Measurements from ENCODE around the gene PLXNB1. TPM values are rescaled to one million over a fixed set of nuclear protein-coding genes. Genes with fewer than 3 reads are reported as not detected.

The PLXNB1 gene
- total and polyA plus RNA-seq, 10 of the 15 experiments (the other 5 are each of a cell fraction or from before 2014, with no cell fraction given): 0.18 to 15.1 (median 5.3) TPM

DNA sequence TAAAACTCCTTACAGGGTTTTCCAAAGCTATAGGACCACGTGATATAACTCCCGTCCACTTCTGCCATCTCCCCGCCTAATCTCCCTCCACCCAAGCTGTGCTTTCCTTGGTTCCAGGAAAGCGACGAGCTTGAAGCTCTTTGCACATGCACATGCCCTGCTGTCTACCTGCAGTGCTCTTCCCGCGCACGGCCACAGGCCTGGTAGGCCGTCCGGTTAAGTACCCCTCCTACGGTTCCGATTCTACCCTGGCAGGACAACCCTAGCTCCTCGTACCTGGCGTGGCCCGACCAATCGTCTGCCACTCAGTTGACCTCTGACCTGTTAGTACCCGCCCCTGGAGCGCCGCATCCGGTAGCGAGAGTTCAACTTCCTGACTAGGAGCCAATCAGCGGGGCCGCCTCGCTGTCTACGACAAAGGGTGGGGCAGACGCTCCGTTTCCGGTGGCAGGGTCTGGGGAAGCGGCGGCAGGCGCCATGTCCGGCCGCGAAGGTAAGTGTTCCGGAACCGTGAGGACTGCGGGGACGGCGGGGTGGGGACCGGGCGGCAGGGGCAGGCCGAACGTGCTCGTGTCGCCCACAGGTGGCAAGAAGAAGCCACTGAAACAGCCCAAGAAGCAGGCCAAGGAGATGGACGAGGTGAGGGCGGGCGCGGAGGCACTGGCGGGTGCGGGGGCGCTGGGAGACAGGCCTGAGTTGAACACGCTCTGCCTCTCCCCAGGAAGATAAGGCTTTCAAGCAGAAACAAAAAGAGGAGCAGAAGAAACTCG is 10.1 kb upstream of the PLXNB1 start, which contains the start of the genes CCDC51 and TMA7 (continued):
- TF ChIP-seq ZBTB11 (CRISPR knock-in tag; IDR thresholded peaks at IDR 0.05) (no peak), HCFC1 (IDR thresholded peaks at IDR 0.05; ENCODE audit: low read length) (peak; percentile 63), ZZZ3 (IDR thresholded peaks at IDR 0.05; ENCODE audit: control insufficient read depth, insufficient read length, low read depth) (no peak), PAX8 (IDR thresholded peaks at IDR 0.05) (no peak), ZBTB33 (IDR thresholded peaks at IDR 0.05) (no peak), TARDBP (IDR thresholded peaks at IDR 0.05; ENCODE audit: borderline replicate concordance) (no peak), CBFB (IDR thresholded peaks at IDR 0.05; ENCODE audit: low read depth) (peak; percentile 50; the same call in 1 of the 2 replicates), WRNIP1 (IDR thresholded peaks at IDR 0.05; ENCODE audit: borderline replicate concordance, low read depth, low read length) (0 out of 2 replicates have a peak, but pooled peaks have one; percentile 46), STAT1 (conservative IDR thresholded peaks at IDR 0.05) (no peak), NFYB (IDR thresholded peaks at IDR 0.05; ENCODE audit: insufficient read depth, low read depth, low read length) (peak; percentile 90), ATF7 (IDR thresholded peaks at IDR 0.05; ENCODE audit: low read depth) (no peak), FOS (IDR thresholded peaks at IDR 0.05; ENCODE audit: borderline replicate concordance, extremely low read depth, insufficient read length) (no peak), MXI1 (IDR thresholded peaks at IDR 0.05; ENCODE audit: low read depth, low read length) (peak; percentile 89), TCF7 (IDR thresholded peaks at IDR 0.05; ENCODE audit: borderline replicate concordance) (no peak), CHD2 (IDR thresholded peaks at IDR 0.05; ENCODE audit: borderline replicate concordance, low read depth, low read length) (peak; percentile 84)
- TF ChIP-seq, protein P1, sequence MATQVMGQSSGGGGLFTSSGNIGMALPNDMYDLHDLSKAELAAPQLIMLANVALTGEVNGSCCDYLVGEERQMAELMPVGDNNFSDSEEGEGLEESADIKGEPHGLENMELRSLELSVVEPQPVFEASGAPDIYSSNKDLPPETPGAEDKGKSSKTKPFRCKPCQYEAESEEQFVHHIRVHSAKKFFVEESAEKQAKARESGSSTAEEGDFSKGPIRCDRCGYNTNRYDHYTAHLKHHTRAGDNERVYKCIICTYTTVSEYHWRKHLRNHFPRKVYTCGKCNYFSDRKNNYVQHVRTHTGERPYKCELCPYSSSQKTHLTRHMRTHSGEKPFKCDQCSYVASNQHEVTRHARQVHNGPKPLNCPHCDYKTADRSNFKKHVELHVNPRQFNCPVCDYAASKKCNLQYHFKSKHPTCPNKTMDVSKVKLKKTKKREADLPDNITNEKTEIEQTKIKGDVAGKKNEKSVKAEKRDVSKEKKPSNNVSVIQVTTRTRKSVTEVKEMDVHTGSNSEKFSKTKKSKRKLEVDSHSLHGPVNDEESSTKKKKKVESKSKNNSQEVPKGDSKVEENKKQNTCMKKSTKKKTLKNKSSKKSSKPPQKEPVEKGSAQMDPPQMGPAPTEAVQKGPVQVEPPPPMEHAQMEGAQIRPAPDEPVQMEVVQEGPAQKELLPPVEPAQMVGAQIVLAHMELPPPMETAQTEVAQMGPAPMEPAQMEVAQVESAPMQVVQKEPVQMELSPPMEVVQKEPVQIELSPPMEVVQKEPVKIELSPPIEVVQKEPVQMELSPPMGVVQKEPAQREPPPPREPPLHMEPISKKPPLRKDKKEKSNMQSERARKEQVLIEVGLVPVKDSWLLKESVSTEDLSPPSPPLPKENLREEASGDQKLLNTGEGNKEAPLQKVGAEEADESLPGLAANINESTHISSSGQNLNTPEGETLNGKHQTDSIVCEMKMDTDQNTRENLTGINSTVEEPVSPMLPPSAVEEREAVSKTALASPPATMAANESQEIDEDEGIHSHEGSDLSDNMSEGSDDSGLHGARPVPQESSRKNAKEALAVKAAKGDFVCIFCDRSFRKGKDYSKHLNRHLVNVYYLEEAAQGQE (IDR thresholded peaks at IDR 0.05; ENCODE audit: low read depth, low read length): no peak
- TF ChIP-seq, protein P2, sequence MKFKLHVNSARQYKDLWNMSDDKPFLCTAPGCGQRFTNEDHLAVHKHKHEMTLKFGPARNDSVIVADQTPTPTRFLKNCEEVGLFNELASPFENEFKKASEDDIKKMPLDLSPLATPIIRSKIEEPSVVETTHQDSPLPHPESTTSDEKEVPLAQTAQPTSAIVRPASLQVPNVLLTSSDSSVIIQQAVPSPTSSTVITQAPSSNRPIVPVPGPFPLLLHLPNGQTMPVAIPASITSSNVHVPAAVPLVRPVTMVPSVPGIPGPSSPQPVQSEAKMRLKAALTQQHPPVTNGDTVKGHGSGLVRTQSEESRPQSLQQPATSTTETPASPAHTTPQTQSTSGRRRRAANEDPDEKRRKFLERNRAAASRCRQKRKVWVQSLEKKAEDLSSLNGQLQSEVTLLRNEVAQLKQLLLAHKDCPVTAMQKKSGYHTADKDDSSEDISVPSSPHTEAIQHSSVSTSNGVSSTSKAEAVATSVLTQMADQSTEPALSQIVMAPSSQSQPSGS (IDR thresholded peaks at IDR 0.05; ENCODE audit: low read length): no peak
- TF ChIP-seq, protein P3, sequence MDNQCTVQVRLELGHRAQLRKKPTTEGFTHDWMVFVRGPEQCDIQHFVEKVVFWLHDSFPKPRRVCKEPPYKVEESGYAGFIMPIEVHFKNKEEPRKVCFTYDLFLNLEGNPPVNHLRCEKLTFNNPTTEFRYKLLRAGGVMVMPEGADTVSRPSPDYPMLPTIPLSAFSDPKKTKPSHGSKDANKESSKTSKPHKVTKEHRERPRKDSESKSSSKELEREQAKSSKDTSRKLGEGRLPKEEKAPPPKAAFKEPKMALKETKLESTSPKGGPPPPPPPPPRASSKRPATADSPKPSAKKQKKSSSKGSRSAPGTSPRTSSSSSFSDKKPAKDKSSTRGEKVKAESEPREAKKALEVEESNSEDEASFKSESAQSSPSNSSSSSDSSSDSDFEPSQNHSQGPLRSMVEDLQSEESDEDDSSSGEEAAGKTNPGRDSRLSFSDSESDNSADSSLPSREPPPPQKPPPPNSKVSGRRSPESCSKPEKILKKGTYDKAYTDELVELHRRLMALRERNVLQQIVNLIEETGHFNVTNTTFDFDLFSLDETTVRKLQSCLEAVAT (IDR thresholded peaks at IDR 0.05): no peak
